GM18870 (cell line): Measurements from ENCODE around the gene SLC22A8.
"Not testable (repeated sequence)": the region's sequence is repeated elsewhere in the genome, so short reads cannot be mapped to it uniquely, and the experiment has no call there.

Experiments used
- ATAC-seq: cut with Tn5 transposase; IDR thresholded peaks from one replicate; pipeline ENCODE4 v1.9.1; 2021; ENCODE audit warnings: moderate library complexity; ENCODE audit not compliant: unreplicated experiment

The SLC22A8 gene

DNA sequence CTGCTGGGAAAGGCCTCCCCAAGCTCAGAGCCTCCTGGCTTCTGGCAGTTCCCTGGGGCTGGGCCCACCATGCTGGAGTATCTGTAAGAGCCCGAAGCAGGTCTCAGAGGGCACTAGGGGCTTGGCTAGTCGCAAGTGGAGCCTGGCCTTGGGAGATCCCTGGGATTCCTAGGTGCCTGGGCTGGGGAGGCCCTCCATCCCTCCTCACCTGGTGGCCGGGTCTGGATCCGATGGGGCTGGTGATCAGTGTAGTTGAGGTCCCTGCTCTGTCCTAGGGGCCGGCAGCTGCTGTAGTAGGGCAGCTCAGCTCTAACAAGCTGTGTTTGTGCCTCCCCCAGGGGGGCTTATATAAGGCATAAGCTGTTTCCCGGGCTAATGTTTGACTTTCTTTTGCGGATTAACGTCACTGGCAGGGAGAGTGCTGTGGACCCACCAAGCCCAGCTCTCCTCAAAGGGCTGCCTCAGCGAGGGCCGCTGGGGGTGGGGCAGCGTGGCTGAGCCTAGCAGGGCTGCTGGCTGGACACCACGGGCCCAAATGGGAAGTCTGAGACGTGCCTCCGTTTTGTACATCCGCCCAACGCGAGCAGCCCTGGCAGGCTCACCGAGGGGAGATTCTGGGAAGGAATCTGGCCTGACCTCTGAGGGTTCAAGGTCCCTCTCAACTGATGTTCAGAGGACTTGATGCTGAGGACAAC, at the start of gene SLC22A8:
Gene SLC22A8 (minus strand): TSS at position 321 of the 695 bp plus-strand sequence. CDS start 883 bp downstream, outside the sequence.
- no peak for ATAC-seq

DNA sequence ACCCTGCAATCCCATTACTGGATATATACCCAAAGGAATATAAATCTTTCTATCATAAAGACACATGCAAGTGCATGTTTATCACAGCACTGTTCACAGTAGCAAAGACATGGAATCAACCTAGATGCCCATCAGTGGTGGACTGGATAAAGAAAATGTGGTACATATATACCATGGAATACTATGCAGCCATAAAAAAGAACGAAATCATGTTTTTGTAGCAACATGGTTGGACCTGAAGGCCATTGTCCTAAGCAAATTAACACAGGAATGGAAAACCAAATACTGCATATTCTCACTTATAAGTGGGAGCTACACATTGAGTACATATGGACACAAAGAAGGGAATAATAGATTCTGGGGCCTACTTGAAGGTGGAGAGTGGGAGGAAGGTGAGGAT, 30.6 kb upstream of the SLC22A8 start:
- ATAC-seq = not testable (repeated sequence)

DNA sequence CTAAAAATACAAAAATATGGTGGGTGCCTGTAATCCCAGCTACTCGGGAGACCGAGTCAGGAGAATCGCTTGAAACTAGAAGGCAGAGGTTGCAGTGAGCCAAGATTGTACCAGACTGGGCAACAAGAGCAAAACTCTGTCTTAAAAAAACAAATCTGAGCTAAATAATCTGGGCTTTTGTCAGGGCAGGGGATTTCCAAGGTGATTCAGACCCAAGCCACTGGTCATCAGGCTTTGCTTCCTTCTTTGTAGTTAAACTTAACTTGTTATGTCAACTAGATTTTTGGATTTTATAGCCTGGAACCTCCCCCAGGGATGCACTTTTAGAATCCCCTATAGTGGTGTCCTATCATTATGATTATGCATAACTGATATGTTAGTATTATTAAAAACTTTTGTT, 27.0 kb upstream of the SLC22A8 start:
- ATAC-seq = no peak

DNA sequence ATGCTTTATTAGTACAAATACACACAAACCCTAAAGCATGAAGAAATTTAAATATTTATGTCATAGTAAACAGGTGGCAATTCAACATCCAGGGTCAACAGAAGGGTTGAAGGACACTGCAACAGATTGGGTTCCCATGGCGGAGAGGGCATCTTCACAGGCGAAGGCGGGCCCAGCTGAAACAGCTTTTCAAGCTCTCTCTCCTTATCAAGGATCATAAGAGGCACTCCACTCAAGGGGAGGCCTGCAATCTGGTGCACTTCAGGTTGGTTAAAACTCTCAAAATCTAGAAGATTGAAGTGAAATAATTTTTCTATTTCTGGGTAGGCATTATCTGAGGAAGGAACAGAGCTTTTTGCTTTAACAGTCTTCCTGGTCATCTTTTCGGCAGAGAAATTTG, 16.8 kb upstream of the SLC22A8 start:
- ATAC-seq = no peak

DNA sequence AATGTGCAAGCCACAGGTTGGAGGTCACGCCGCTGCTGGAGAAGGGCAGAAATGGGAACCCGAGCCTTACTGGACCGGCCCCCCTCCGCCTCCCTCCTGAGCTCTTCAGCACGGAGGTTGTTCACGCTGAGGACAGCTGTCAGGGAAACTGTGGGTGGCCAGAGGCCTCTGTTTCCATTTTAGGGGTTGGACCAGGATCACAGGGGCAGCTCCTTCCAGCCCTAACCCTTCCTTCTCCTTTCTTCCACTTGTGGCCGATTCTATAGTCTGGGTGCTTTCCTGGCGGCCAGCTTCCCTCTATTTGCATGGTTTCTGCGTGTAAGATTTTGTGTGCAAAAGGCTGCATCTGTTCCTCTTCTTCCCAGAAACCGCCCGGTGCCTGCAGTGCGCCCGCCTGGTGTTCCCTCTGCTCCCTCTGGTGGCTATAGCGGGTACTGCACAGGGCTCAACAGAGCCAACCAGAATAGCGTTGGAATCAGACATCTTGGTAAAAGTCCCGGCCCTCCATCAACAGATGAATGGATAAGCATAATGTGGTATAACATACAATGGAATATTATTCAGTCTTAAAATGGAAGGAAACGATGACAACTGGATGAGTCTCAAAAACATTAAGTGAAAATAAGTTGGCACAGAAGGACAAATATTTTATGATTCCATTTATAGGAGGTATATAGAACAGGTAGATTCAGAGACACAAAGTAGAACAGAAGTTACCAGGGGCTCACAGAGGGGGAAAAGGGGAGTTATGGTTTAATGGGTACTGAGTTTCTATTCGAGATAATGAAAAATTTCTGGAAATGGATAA, 8.4 kb upstream of the SLC22A8 start:
- ATAC-seq = no peak

DNA sequence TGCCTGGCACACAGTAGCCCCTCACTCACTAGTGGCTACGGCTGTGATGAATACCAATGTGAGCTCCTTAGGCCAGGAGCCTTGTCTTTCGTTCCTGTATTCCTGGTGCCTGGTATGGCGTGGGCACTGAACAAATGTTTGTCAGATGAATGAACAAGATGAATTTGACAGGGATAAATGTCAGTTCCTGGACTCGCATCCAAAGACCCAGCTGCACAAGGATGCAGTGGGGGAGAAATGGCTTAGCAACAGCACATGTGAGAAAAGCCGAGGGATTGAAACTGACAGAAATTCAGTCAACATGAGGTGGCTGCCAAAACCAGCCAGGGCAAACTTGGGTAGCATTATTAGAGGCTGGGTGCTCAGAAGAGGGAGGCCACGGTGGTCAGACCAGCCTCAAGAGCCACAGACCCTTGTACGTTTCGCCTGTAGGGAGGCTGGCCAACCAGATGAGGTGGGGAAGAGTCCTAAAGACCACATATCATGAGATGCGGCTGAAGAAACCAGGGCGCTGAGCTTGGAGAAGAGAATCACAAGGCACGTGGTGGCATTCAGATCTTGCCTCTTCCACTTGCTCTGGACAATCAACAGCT, 7.7 kb upstream of the SLC22A8 start:
- ATAC-seq = no peak

GRCh38 chr11:63022441-63022840, 6.8 kb upstream of the SLC22A8 start:
- no peak for ATAC-seq

DNA sequence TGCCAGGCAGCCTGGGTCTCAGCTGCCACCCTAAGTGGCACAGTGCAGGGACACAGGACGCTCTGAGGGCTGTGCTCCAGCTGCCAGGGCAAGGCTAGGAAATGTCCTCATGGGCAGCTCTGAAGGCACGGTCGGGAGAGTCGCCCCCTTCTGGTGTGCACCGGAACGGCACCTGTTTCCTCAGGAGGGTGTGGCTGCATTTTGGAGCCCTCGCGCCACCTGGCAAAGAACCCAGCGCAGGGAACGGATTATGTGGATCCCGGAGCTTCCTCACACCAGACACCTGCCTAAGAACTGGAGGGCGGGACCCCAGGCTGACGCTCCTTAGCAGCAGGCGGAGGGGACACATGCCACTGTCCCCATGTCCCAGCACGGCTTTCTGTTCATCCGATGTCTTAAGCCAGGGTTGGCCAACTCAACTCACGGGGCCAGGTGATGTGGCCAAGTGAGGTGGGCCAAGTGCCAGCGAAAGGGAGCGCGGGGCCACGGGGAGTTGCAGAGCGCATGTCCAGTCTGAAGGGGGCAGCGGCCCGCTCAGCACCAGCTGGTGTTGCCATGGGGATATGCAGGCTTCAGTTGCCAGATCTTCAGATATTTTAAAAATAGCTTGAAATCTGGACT, 5.1 kb upstream of the SLC22A8 start:
- no peak for ATAC-seq

DNA sequence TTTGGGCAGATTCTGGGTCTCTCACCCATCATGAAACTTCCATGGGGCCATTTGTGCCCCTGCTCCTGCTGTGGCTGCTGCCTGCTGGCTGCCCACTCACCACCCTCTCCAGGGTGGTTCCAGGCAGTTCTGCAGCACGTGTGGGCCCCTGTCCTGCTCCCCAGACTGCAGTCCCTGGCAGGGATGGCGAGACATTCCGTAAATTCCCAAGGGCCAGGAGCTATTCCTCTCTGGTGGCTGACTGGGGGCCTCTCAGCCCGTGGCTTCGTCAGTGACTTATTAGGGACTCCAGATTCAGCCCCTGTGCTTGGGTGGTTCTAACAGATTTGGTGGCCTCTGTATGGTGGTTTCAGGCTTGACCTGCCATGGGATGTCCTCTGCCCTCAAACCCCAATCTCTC, 3.9 kb upstream of the SLC22A8 start:
- no peak for ATAC-seq

DNA sequence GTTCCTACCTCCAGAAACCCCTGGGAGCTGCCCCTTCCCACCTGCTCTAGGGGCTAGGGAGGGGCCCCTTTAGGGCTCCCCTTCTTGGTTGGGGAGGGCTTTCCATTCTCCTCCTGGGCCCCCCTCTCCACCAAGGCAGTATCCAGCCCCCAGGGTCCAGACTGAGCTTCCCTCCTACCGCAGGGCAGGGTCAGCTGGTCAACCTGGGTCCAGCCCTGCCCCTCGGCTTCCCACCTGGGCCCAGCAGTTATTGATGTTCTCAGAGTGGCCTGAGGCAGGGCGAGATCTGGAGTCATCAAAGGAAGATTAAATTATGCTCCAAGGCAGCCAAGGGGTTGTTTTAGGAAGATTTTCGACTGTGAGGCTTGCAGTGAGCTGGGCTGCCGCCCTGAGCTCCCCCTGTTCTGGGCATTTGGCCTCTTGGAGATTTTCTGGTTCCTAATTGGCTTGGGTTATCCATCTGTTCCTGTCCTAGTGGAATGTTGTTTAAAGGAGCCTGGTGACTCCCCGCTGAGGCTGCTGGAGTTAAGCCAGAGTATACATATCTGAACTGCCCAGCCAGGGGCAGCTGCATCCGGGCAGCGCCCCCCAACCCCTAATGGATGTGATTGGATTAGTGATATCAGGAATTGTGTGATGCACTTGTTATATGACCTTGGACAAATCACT, 1.8 kb upstream of the SLC22A8 start:
- ATAC-seq = no peak

DNA sequence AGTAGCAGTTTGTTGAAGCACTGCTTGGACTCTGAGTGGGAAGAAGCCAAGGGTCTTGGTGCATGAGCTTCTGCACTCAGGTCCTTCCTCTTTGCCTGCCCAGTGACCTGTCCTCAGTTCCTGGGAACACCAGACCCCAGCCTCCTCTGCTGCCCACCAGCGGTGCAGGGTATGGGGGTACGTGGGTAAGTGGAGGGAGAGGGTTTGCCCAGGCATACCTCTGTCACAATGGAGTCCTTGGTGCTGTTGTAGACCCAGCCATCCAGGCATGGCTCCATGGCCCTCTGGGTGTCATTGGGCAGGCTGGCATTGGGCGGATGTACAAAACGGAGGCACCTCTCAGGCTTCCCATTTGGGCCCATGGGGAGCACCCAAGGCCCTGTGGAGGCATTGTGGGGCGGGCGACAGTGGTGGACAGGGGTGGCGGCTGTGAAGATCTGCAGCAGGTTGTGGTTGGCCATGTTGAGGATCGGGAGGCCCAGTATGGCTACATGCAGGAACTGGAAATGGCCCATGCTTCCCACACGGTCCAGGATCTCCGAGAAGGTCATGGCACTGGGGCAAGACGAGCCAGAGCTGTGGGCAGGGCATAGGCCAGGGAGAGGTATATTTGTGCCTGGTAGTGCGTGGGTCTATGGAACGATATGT, 1.1 kb downstream of the SLC22A8 start:
- no peak for ATAC-seq

- no peak for ATAC-seq
Measured at GRCh38 chr11:63012839-63013238, 2.8 kb downstream of the SLC22A8 start.

DNA sequence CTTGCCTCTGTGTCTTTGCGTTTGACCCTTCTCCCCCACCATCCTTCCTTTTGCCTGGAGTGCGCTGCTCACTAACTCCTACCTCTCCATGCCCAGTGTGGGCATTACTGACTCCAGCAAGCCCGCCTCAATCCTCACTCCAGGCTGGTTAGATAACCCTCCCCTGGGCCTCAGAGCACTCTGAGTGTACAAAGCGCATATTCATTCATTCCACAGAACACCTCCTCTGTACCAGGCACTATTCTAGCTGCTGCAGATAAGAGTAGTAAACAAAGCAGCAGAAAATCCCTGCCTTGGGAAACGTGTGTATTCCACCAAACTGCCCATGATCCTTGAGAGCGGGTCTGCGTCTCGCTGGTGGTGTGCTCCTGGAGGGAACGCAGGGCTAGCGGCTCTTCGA, 3.2 kb downstream of the SLC22A8 start:
- ATAC-seq = no peak

GRCh38 chr11:63010934-63011439, 4.7 kb downstream of the SLC22A8 start:
- ATAC-seq = no peak

GRCh38 chr11:63007920-63008319, 7.7 kb downstream of the SLC22A8 start:
- no peak for ATAC-seq

GRCh38 chr11:63001456-63001855, 14.2 kb downstream of the SLC22A8 start:
- no peak for ATAC-seq

- ATAC-seq = no peak
Measured at GRCh38 chr11:62999649-63000048, 16.0 kb downstream of the SLC22A8 start.

GRCh38 chr11:62999156-62999555, 16.5 kb downstream of the SLC22A8 start:
- ATAC-seq = no peak

- no peak for ATAC-seq
Measured at GRCh38 chr11:62996271-62996670, 19.4 kb downstream of the SLC22A8 start.

- no peak for ATAC-seq
Measured at GRCh38 chr11:62994775-62995174, 20.9 kb downstream of the SLC22A8 start.
